CD14-positive monocyte (primary cell): Measurements from ENCODE around the gene C3orf20. TPM values are rescaled to one million over a fixed set of nuclear protein-coding genes. Genes with fewer than 3 reads are reported as not detected.

Experiments
- DNase-seq, 3 donors: peaks; one replicate each; pipeline ENCODE4 v3.0.0-alpha.2; 2011 to 2022
- H2AFZ ChIP-seq: 2 replicates; pipeline ENCODE4 v1.6.0; 2012; ENCODE audit warnings: mild to moderate bottlenecking, low read depth, low read length, inconsistent platforms; ENCODE audit not compliant: insufficient read depth, poor library complexity, severe bottlenecking
- H3K27ac ChIP-seq, 2 donors: 1 replicate in 1 of 2; 2 replicates in 1 of 2; pipeline ENCODE4 v1.5.1; 2012 to 2013; ENCODE audit warnings: low read length in 2 of 2, control low read depth in 1 of 2, inconsistent platforms in 1 of 2, low read depth in 1 of 2, mild to moderate bottlenecking in 1 of 2
- H3K27me3 ChIP-seq, 2 donors: one replicate each; pipeline versions ENCODE4 v1.6.0 to v1.6.1; 2011 to 2013; ENCODE audit warnings: low read length in 2 of 2; ENCODE audit not compliant: control insufficient read depth in 2 of 2, insufficient read depth in 2 of 2
- H3K36me3 ChIP-seq, 2 donors: replicated peaks in 1 of 2; 1 replicate in 1 of 2; 2 replicates in 1 of 2; pipeline versions ENCODE4 v1.5.1 to v1.6.1; 2012 to 2013; ENCODE audit warnings: low read length in 2 of 2, control low read depth in 1 of 2, inconsistent platforms in 1 of 2, mild to moderate bottlenecking in 1 of 2; ENCODE audit not compliant: insufficient read depth in 2 of 2, control insufficient read depth in 1 of 2
- H3K4me1 ChIP-seq, 2 donors: 1 replicate in 1 of 2; 2 replicates in 1 of 2; pipeline versions ENCODE4 v1.5.1 to v1.6.1; 2012 to 2013; ENCODE audit warnings: low read length in 2 of 2, control low read depth in 1 of 2, inconsistent platforms in 1 of 2, mild to moderate bottlenecking in 1 of 2, moderate library complexity in 1 of 2; ENCODE audit not compliant: insufficient read depth in 2 of 2, control insufficient read depth in 1 of 2
- H3K4me2 ChIP-seq: replicated peaks from 2 replicates; pipeline ENCODE3; 2012; ENCODE audit warnings: low read length, moderate library complexity, mild to moderate bottlenecking; ENCODE audit not compliant: poor library complexity, severe bottlenecking; ENCODE audit errors: extremely low read depth
- H3K4me3 ChIP-seq, 3 experiments: fragments of 200-600 bp in 1 of 3; sonication (generic) in 1 of 3; replicated peaks in 1 of 3; 1 replicate in 2 of 3; 2 replicates in 1 of 3; pipeline ENCODE4 v1.5.1; 2011 to 2013; ENCODE audit warnings: low read length in 3 of 3, mild to moderate bottlenecking in 3 of 3, control low read depth in 2 of 3, low read depth in 2 of 3, inconsistent platforms in 1 of 3, moderate library complexity in 1 of 3
- H3K79me2 ChIP-seq: 2 replicates; pipeline ENCODE4 v1.6.0; 2012; ENCODE audit warnings: mild to moderate bottlenecking, control low read depth, inconsistent platforms, low read length, moderate library complexity; ENCODE audit not compliant: insufficient read depth
- H3K9ac ChIP-seq: 2 replicates; pipeline ENCODE4 v1.6.0; 2017; ENCODE audit warnings: low read length, mild to moderate bottlenecking; ENCODE audit not compliant: insufficient read depth, poor library complexity, severe bottlenecking
- H3K9me3 ChIP-seq, 2 donors: replicated peaks in 1 of 2; 1 replicate in 1 of 2; 2 replicates in 1 of 2; pipeline versions ENCODE4 v1.5.1 to v1.6.1; 2012 to 2013; ENCODE audit warnings: low read length in 2 of 2, control low read depth in 1 of 2; ENCODE audit not compliant: control insufficient read depth in 1 of 2, insufficient read depth in 1 of 2
- H4K20me1 ChIP-seq: 2 replicates; pipeline ENCODE4 v1.6.0; 2012; ENCODE audit warnings: mild to moderate bottlenecking, low read length, control low read depth, moderate library complexity; ENCODE audit not compliant: insufficient read depth
- H3K27ac Mint-ChIP-seq, 7 donors: one replicate each; pipeline ENCODE4 v1.8.0; 2020; ENCODE audit warnings: mild to moderate bottlenecking in 7 of 7, mixed read lengths in 7 of 7, moderate library complexity in 6 of 7, inconsistent platforms in 2 of 7
- H3K27me3 Mint-ChIP-seq, 3 donors: one replicate each; pipeline ENCODE4 v1.8.0; 2021 to 2022; ENCODE audit warnings: low read depth in 3 of 3, mild to moderate bottlenecking in 3 of 3, mixed read lengths in 3 of 3, moderate library complexity in 3 of 3, inconsistent platforms in 1 of 3
- H3K36me3 Mint-ChIP-seq, 2 donors: one replicate each; pipeline ENCODE4 v1.8.0; 2020; ENCODE audit warnings: mixed read lengths in 2 of 2, inconsistent platforms in 1 of 2, mild to moderate bottlenecking in 1 of 2
- H3K4me1 Mint-ChIP-seq: one replicate; pipeline ENCODE4 v1.8.0; 2020; ENCODE audit warnings: mild to moderate bottlenecking, mixed read lengths
- H3K4me3 Mint-ChIP-seq, 2 donors: one replicate each; pipeline ENCODE4 v1.8.0; 2020; ENCODE audit warnings: mild to moderate bottlenecking in 2 of 2, mixed read lengths in 2 of 2, moderate library complexity in 1 of 2
- H3K9me3 Mint-ChIP-seq, 7 donors: one replicate each; pipeline ENCODE4 v1.8.0; 2020 to 2022; ENCODE audit warnings: mixed read lengths in 7 of 7, mild to moderate bottlenecking in 6 of 7, moderate library complexity in 6 of 7, inconsistent platforms in 2 of 7
- WGBS: methylation state at CpG from one replicate; pipeline ENCODE4 v1.1.5; 2013; ENCODE audit warnings: missing lambda C conversion rate; ENCODE audit not compliant: insufficient coverage; 5-methylcytosine and 5-hydroxymethylcytosine counted together
- intact Hi-C, 2 donors: fragments of 100-400 bp; cut with micrococcal nuclease; formaldehyde crosslinking; loops; one replicate each; pipeline versions ENCODE4 v1.15.0 to v1.15.1; 2023
- polyA plus RNA-seq, 3 donors: library from polyadenylated mRNA; depleted of rRNA in 1 of 3; unstranded in 2 of 3; stranded (reverse) in 1 of 3; fragments of 300-500 nt in 2 of 3; fragments of >200 nt in 1 of 3; fragmentation: Illumina TruSeq in 2 of 3; gene quantifications; 1 replicate in 2 of 3; 2 replicates in 1 of 3; pipeline ENCODE4 v1.2.3, GENCODE V29; 2012 to 2021
- TF ChIP-seq, protein P1 (sequence below): fragments of 200-600 bp; IDR thresholded peaks from one replicate; pipeline ENCODE4 v1.8.0; 2022; ENCODE audit warnings: antibody characterized with exemption, mild to moderate bottlenecking

Gene C3orf20
- polyA plus RNA-seq, 3 donors: 0.11 TPM; not detected in 2

DNA sequence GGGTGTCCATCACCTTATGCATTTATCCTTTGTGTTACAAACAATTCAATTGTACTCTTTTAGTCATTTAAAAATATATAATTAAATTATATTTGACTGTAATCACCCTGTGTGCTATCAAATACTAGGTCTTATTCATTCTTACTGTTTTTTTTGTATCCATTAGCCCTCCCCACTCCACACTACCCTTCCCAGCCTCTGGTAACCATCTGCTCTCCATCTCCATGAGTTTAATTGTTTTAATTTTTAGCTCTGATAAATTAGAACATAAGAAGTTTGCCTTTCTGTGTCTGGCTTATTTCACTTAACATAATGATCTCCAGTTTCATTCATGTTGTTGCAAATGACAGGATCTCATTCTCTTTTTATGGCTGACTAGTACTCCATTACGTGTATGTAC lies 16.8 kb downstream of the C3orf20 start:
- no peaks in the 10 kb centered on the region for H3K36me3 ChIP-seq
- no peak overlapping the region for H3K9ac ChIP-seq
- no peaks in the 10 kb centered on the region for H3K9me3 ChIP-seq
- Mint-ChIP-seq H3K27ac (peak overlapping the region in 2 of 7 donors; percentile 36 to 73), H3K4me3 (no peak overlapping the region), H3K36me3 (no peaks in the 10 kb centered on the region), H3K9me3 (peaks cover 0 to 6% (median 2%) of the 10 kb centered on the region in 7 donors), H3K27me3 (peaks cover 0 to 4% (median 1%) of the 10 kb centered on the region in 3 donors), H3K4me1 (peaks cover 43% of the 10 kb centered on the region)
- H3K27ac ChIP-seq: no peak overlapping the region
- no peaks in the 10 kb centered on the region for H3K79me2 ChIP-seq
- H3K4me1 ChIP-seq: peaks cover 28 to 29% of the 10 kb centered on the region in 2 donors
- H4K20me1 ChIP-seq: no peaks in the 10 kb centered on the region
- intact Hi-C loops: no loop called here
- H3K4me2 ChIP-seq: no peak overlapping the region
- no CpG with 5 or more reads among the region's 1 CpG for WGBS
- no peak for DNase-seq
- no peak overlapping the region for H2AFZ ChIP-seq
- no peak overlapping the region for H3K4me3 ChIP-seq
- H3K27me3 ChIP-seq: no peaks in the 10 kb centered on the region
- TF ChIP-seq, protein P1, sequence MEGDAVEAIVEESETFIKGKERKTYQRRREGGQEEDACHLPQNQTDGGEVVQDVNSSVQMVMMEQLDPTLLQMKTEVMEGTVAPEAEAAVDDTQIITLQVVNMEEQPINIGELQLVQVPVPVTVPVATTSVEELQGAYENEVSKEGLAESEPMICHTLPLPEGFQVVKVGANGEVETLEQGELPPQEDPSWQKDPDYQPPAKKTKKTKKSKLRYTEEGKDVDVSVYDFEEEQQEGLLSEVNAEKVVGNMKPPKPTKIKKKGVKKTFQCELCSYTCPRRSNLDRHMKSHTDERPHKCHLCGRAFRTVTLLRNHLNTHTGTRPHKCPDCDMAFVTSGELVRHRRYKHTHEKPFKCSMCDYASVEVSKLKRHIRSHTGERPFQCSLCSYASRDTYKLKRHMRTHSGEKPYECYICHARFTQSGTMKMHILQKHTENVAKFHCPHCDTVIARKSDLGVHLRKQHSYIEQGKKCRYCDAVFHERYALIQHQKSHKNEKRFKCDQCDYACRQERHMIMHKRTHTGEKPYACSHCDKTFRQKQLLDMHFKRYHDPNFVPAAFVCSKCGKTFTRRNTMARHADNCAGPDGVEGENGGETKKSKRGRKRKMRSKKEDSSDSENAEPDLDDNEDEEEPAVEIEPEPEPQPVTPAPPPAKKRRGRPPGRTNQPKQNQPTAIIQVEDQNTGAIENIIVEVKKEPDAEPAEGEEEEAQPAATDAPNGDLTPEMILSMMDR: no peak

DNA sequence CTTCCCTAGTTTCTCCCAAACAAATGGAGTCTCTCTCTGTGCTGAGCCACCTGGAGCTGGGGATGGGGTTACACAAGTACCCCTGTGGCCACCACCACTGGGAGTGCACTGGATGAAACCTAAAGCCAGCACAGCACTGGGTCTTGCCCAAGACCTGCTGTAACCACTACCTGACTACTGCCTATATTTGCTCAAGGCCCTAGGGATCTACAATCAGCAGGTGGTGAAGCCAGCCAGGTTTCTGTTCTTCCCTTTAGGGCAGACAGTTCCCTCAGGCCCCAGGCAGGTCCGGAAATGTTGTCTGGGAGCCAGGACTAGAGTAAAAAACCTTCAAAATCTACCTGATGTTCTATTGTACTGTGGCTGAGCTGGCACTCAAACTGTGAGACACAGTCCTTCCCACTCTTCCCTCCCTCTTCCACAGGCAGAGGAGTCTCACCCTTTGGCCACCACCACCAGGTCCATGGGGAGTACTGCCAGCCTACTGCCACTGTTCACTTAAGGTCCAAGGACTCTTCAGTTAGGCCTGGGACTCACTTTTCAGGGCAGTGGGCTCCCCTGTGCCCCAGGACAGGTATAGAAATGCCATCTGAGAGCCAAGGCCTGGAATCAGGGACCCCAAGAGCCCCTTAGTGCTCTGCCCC lies 23.8 kb downstream of the C3orf20 start:
- H3K27ac Mint-ChIP-seq: no peak overlapping the region
- intact Hi-C loops: no loop called here
- H3K9ac ChIP-seq: no peak overlapping the region
- no peak overlapping the region for H2AFZ ChIP-seq
- no peak overlapping the region for H3K4me3 Mint-ChIP-seq
- no peaks in the 10 kb centered on the region for H3K36me3 Mint-ChIP-seq
- H3K4me2 ChIP-seq: no peak overlapping the region
- no peaks in the 10 kb centered on the region for H3K27me3 ChIP-seq
- H3K4me3 ChIP-seq: no peak overlapping the region
- DNase-seq: no peak
- peaks cover 0 to 4% (median 2%) of the 10 kb centered on the region in 7 donors for H3K9me3 Mint-ChIP-seq
- TF ChIP-seq, protein P1: no peak
- no peak overlapping the region for H3K27ac ChIP-seq
- H3K79me2 ChIP-seq: no peaks in the 10 kb centered on the region
- H3K36me3 ChIP-seq: no peaks in the 10 kb centered on the region
- H3K27me3 Mint-ChIP-seq: peaks cover 0 to 2% (median 1%) of the 10 kb centered on the region in 3 donors
- no peaks in the 10 kb centered on the region for H3K4me1 Mint-ChIP-seq
- H4K20me1 ChIP-seq: no peaks in the 10 kb centered on the region
- H3K9me3 ChIP-seq: no peaks in the 10 kb centered on the region
- WGBS: 100% methylated on average over 1 of the region's 1 CpG
- H3K4me1 ChIP-seq: no peaks in the 10 kb centered on the region
